Left cardiac atrium (tissue), 4 donors: ENCODE results near the gene ISOC2. TPM values are rescaled to one million over a fixed set of nuclear protein-coding genes. Genes with fewer than 3 reads are reported as not detected.

ENCODE experiments used
- ATAC-seq, 2 donors: fragments of 200-7000 bp; cut with Tn5 transposase; one replicate each; pipeline ENCODE4 v1.9.1; 2020; ENCODE audit warnings: mild to moderate bottlenecking in 2 of 2, moderate library complexity in 2 of 2
- DNase-seq: peaks from one replicate; pipeline ENCODE4 v3.0.0-alpha.2; 2020
- intact Hi-C, 2 donors: fragments of 100-400 bp; cut with DNase I; formaldehyde crosslinking; loops; one replicate each; pipeline versions ENCODE4 v1.14.1 to v1.15.1; 2022 to 2023
- total RNA-seq, 2 donors: library from RNA; stranded (reverse); fragmentation: NEBNext Ultra II Directional; extraction: Animal tissue kit (Norgen Biotek cat#: 25700); gene quantifications; one replicate each; pipeline ENCODE4 v1.2.1, GENCODE V29; 2021
- donor health status: DM: no; HTN: yes; CAD: no.
- donor health status: DM: no; HTN: yes; CAD: no; lungs with severe emphysema.
- donor health status: DM: yes; HTN: yes; CAD: no.
- donor health status: Dilated cardiomyopathy.

ISOC2 gene
- total RNA-seq, 2 donors from 2014 or later = 58.4 to 60.5 TPM

DNA sequence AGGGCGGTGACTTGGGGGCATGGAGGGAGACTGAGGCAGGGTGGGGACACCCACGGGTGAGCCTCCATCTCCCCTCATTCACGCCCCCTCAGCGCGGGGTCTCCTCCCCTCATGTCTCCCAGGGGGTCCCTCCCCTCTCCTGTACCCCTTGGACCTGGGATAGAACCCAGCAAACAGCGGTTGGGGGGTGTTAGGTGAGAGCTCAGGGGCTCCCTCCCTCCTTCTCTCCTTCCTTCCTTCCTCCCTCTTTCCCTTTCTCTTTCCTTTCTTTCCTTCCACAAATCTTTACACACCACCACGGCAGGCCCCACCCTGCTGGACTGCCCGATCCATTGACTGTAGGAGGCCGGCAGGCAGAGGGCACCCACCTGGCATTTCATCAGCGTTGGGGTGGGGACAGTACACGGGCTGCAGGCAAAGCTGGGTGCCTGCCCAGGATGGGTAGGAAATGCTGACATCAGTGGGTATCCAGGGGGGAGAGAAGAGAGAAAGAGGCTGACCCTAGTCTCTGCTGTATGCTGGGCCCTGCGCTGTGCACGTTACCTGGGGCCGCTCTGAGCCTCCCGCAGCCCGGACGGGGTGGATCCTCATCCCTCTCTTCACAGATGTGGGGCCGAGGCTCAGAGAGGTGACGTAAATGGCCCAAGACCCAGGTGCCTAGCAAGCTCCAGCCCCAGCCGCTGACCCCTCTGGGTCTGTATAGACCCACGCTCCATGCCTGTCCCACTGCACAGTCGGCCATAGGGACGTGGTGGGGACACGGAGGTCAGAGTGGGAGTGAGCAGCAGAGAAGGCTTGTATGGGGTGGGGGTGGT is 30.3 kb upstream of the ISOC2 start:
- intact Hi-C loops = no loop called here
- ATAC-seq = no peak
- DNase-seq = peak; percentile 40

- peak; percentile 48 for DNase-seq
- intact Hi-C loops = no loop called here
- ATAC-seq = no peak
Observed at GRCh38 chr19:55490478-55491432, 29.3 kb upstream of the ISOC2 start.

DNA sequence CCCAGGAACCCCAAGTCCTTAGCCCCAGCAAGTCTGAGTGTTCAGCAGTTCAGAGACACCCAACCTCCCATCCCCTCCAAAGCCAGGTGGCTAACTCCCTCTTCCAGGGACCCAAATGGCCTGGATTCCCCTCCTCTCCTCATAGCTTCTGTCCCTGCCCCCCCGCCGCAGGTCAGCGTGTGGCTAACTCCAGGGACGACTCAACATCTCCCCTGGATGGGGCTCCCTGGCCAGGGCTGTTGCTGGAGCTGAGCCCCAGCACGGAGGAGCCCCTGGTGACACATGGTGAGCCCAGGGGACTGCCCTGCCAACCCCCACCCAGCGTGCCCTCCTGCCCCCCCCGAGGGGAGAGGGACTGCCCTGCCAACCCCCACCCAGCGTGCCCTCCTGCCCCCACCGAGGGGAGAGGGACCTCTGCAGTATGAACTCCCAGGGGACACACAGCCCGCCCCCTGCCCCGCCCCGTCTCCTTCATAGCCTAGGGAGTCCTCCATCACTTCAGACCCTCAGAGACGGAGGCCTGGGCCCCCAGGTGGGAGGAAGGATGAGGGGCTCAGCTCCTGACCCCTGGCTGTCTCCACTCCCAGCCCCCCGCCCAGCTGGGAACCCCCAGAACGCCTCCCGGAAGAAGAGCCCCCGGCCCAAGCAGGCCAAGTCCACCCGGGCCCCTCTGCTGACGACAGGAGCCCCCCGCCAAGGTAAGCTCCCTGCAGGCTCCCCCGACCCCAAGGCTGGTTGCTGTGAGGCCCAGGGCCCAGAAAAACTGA is 28.5 kb upstream of the ISOC2 start:
- intact Hi-C loops = no loop called here
- ATAC-seq = no peak
- peak; percentile 46 for DNase-seq

DNA sequence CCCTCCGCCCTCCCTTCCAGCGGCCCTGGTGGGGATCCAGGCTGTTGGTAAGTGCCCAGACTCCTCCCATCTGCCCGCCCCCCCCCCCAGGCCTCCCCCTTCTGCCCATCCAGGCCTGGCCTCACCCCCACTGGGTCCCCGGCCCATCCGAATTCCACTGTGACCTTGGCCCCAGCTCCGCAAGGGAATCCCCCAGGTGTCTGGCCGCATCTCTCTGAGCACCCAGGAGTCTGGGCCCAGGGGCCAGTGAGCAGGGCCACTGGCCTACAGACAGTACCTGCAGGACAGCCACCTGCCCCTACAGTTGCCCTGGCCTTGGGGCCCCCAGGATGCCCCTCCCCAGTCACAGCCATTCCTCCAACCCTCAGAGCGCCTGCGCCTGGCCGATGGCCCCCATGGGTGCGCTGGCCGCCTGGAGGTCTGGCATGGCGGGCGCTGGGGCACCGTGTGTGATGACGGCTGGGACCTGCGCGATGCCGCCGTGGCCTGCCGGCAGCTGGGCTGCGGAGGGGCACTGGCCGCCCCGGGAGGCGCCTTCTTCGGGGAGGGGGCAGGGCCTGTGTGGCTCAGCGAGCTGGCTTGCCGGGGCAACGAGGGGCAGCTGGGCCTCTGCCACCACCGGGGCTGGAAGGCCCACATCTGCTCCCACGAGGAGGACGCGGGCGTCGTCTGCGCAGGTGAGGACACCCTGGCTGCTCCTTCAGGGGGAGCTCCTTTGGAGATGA is 27.7 kb upstream of the ISOC2 start:
- no peak for ATAC-seq
- DNase-seq = peak; percentile 36
- intact Hi-C loops = no loop called here

DNA sequence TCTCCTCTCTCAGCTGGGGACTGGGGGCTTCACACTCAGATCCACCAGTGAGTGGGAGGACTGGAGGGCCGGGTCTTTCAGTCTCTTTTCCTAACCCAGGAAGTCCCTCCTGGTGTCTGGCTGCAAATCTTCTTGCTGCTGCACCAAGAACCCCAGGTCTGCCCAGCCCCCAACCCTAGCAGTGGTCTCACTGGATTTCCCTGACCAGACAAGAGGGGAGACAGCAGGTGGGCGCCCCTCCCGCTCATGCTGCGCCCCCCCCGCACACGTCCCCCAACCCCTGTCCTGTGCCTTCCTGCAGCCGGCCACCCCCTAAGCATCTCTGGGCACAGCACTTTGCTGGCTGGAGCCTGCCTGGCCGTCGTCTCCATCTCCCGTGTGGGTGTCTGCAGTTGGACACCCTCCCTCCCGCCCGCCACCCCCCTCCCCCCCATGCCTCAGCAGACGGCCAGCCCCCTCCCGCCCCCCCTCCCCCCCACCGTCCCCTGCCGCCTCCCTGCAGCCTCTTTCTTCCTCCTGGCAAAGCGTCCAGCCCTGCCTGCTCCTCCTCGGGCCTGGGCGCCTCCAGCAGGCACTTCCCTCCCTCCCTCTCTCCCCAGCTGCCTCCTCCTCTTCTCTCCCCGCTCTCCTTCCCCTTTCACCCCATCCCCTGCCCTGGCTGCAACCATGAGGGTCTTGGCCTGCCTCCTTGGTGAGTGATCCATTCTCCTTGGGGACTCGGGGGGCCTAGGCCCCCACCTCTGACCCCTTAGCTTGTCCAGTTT is 26.7 kb upstream of the ISOC2 start, which contains the start of gene SSC5D:
Gene SSC5D (plus strand): TSS at position 513 of the 764 bp plus-strand sequence. CDS start 154 bp downstream, at position 667.
- intact Hi-C loops = no loop called here
- DNase-seq = peak; percentile 59
- ATAC-seq = peak; percentile 14 to 17

DNA sequence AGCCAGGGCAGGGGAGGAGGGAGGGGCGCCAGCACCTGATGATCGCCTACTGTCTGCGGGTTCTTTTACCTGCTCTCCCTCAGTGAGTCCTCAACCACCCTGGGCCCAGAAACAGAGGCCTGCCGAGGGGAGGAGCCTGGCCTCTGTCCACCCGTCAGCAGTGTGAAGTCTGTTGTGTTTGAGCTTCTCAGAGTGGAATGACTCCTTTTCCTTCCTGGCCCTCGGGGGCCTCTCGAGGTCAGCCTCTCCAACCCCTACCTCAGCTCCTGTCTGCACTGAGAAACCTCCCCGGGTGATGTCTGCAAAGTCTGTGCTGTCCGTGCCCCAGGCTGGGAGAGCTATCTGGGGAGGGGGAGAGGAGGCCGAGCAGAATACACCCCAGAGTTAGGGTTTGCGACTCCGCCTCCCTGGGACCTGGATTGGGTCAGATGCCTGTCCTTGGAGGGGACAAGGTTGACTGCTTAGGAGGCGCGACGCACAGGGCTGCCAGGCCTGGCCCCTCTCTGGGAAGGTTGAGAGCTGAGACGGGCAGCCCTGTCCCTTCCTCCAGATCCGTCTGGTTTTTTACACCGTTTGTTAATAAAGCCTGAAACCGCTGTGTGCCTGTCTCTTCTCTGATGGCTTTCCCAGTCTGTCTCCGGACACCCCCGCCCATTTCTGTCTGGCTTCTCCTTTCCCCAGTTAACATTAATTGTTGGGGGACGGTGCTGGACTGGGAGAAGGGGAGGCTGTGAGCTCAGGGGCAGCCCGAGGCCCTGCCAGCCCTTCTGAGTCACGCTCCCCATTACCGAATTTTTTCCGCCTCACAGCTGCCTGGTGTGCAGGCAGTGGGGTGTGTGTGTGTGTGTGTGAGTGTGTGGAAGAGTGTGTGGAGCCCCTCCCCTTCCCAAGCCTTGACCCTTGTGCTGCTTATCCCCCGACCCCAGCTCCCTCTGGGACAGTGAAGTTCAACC is 25.8 kb upstream of the ISOC2 start:
- peak; percentile 88 for DNase-seq
- peak; percentile 55 to 73 for ATAC-seq
- intact Hi-C loops = no loop called here

GRCh38 chr19:55486043-55486970 is 24.9 kb upstream of the ISOC2 start:
- DNase-seq (peak; percentile 48), ATAC-seq (peak in 1 of 2 donors; percentile 12)
- intact Hi-C loops = no loop called here

- peak; percentile 37 for DNase-seq
- ATAC-seq = no peak
Observed at GRCh38 chr19:55485439-55486011, 24.1 kb upstream of the ISOC2 start.

DNA sequence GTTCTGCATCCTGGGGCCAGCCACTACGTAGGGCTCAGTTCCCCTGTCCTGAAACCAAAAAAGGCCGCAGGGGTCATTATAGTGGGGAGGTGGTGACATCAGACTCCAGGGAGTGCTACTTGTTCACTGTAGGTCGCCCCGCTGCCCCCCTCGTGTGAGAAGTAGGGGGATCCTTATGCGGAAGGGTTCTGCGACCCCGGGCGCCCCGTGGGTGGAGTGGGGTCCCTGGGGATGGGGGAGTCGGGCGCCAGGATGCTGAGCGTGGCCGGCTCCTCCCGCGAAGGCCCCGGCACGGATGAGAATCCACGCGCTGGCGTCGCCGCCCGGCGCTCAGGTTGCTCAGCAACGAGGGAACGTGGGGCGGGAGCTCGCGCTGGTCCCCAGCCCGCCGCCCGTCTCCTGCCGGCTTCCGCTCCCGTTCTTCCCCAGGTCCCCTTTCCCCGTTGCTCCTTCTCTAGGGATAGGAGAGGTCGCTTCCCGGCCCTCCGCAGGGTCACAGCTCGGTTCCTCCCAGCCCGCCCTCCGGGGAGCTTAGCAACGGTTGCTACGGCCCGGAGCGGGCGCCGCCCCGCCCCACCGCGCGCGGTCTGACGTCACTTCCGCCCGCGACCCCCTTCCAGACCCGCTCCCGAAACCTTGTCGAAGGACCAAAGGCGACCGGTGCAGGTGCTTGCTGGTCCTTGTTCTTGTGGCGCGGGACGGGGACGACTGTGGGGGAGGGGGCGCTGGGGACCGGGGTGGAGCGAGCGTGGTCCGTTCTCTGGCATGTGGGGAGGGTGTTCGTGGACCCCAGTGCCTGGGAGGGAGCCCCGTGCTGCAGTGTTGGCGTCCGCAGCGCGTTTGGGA is 23.4 kb upstream of the ISOC2 start, which contains the start of gene NAT14:
Gene NAT14 (plus strand): TSS at position 596 of the 846 bp plus-strand sequence. CDS start 521 bp downstream, outside the sequence.
- intact Hi-C loops = no loop called here
- DNase-seq (peak; percentile 72), ATAC-seq (peak; percentile 41 to 43)

More at GRCh38 chr19:55485439-55486011, 24.1 kb upstream of the ISOC2 start:
- intact Hi-C loops = no loop called here

DNA sequence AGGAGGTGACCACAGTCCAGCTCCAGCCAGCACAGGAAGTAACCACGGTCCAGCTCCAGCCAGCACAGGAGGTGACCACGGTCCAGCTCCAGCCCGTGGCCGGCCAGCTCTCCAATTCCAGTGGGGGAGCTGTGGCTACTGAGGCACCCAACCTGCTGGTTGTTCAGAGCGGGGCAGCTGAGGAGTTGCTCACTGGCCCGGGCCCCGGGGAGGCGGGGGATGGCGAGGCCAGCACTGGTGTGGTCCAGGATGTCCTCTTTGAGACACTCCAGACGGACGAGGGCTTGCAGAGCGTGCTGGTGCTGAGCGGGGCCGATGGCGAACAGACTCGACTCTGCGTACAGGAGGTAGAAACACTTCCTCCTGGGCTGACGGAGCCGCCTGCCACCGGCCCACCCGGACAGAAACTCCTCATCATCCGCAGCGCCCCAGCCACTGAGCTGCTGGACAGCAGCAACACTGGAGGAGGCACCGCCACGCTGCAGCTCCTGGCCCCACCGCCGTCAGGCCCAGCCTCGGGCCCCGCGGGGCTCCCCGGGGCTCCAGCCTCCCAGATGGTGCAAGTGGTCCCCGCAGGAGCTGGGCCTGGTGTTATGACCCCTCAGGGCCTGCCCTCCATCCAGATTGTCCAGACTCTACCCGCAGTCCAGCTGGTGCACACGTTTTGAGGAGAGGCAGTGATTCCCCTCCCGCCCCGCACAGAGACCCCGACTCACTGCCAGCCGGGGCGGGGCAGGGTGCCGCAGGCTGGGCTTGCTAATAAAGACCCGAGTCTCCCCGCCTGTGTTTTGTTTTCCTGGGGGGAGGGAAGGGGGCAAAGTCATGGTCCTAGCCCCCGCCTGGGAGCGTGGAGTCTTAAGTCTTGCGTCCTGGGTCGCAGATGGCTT is 22.5 kb upstream of the ISOC2 start:
- DNase-seq = no peak
- ATAC-seq = no peak
- intact Hi-C loops = no loop called here

- ATAC-seq (no peak), DNase-seq (no peak)
- intact Hi-C loops = no loop called here
Observed at GRCh38 chr19:55482967-55483705, 21.7 kb upstream of the ISOC2 start.

- DNase-seq (no peak), ATAC-seq (no peak)
- intact Hi-C loops = no loop called here
Observed at GRCh38 chr19:55482156-55482961, 20.9 kb upstream of the ISOC2 start.
